Colonic mucosa (tissue), 4 donors: ENCODE results near the gene EGLN3. TPM values are rescaled to one million over a fixed set of nuclear protein-coding genes. Genes with fewer than 3 reads are reported as not detected.
"Not testable (repeated sequence)": the region's sequence is repeated elsewhere in the genome, so short reads cannot be mapped to it uniquely, and the experiment has no call there.

Experiments
- DNase-seq: peaks from one replicate; pipeline ENCODE4 v3.0.0-alpha.2; 2020
- H3K27ac ChIP-seq: fragments of 200-600 bp; one replicate; pipeline ENCODE4 v1.8.0; 2021
- H3K27me3 ChIP-seq: fragments of 200-600 bp; one replicate; pipeline ENCODE4 v1.8.0; 2021
- H3K36me3 ChIP-seq: fragments of 200-600 bp; one replicate; pipeline ENCODE4 v1.8.0; 2021
- H3K4me1 ChIP-seq: fragments of 200-600 bp; one replicate; pipeline ENCODE4 v1.8.0; 2021; ENCODE audit warnings: mild to moderate bottlenecking
- H3K4me3 ChIP-seq: fragments of 200-600 bp; one replicate; pipeline ENCODE4 v1.8.0; 2021
- H3K9ac ChIP-seq, 2 donors: one replicate each; pipeline ENCODE4 v1.7.0; 2013; ENCODE audit warnings: control low read depth in 2 of 2, low read depth in 2 of 2, low read length in 2 of 2
- H3K9me3 ChIP-seq: fragments of 200-600 bp; one replicate; pipeline ENCODE4 v1.8.0; 2021
- intact Hi-C: fragments of 100-400 bp; cut with DNase I; formaldehyde crosslinking; loops from one replicate; pipeline ENCODE4 v1.14.1; 2022
- total RNA-seq, 2 donors: library from RNA; stranded (reverse); fragmentation: NEBNext Ultra II Directional in 1 of 2; extraction: Animal tissue kit (Norgen Biotek cat#: 25700) in 1 of 2; gene quantifications; one replicate each; pipeline ENCODE4 v1.2.1, GENCODE V29; 2021
- TF ChIP-seq, protein P1 (sequence below): fragments of 200-600 bp; IDR thresholded peaks from one replicate; pipeline ENCODE4 v1.8.0; 2022; ENCODE audit warnings: antibody characterized with exemption, mild to moderate bottlenecking
- donor health status: healthy.
- donor health status: DM: no; HTN: no; CAD: no.
- donor health status: DM: no; HTN: no; CAD: no.

Gene EGLN3
- total RNA-seq, 2 donors from 2014 or later: 86.3 to 292 TPM

DNA sequence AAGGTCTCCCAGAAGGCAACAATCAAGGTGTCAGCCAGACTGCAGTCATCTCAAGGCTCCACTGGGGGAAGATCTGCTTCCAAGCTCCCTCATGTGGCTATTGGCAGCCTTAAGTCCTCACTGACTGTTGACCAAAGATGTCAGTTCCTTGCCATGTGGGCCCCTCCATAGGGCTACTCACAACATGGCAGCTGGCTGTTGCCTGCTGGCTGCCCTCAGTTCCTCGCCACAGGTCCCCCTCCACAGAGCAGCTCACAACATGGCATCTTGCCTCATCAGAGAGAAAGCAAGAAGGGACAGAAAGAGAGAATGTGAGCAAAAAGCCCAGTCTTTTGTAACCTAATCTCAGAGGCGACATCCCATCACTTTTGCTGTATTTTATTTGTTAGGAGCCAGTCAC is 34.4 kb upstream of the EGLN3 start:
- DNase-seq: no peak
- H3K9me3 ChIP-seq: no peaks in the 10 kb centered on the region
- no peak overlapping the region for H3K4me3 ChIP-seq
- H3K27me3 ChIP-seq: no peaks in the 10 kb centered on the region
- no peaks in the 10 kb centered on the region for H3K36me3 ChIP-seq
- TF ChIP-seq, protein P1, sequence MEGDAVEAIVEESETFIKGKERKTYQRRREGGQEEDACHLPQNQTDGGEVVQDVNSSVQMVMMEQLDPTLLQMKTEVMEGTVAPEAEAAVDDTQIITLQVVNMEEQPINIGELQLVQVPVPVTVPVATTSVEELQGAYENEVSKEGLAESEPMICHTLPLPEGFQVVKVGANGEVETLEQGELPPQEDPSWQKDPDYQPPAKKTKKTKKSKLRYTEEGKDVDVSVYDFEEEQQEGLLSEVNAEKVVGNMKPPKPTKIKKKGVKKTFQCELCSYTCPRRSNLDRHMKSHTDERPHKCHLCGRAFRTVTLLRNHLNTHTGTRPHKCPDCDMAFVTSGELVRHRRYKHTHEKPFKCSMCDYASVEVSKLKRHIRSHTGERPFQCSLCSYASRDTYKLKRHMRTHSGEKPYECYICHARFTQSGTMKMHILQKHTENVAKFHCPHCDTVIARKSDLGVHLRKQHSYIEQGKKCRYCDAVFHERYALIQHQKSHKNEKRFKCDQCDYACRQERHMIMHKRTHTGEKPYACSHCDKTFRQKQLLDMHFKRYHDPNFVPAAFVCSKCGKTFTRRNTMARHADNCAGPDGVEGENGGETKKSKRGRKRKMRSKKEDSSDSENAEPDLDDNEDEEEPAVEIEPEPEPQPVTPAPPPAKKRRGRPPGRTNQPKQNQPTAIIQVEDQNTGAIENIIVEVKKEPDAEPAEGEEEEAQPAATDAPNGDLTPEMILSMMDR: no peak
- intact Hi-C loops: no loop called here
- H3K9ac ChIP-seq: no peak overlapping the region
- no peaks in the 10 kb centered on the region for H3K4me1 ChIP-seq
- H3K27ac ChIP-seq: no peak overlapping the region

DNA sequence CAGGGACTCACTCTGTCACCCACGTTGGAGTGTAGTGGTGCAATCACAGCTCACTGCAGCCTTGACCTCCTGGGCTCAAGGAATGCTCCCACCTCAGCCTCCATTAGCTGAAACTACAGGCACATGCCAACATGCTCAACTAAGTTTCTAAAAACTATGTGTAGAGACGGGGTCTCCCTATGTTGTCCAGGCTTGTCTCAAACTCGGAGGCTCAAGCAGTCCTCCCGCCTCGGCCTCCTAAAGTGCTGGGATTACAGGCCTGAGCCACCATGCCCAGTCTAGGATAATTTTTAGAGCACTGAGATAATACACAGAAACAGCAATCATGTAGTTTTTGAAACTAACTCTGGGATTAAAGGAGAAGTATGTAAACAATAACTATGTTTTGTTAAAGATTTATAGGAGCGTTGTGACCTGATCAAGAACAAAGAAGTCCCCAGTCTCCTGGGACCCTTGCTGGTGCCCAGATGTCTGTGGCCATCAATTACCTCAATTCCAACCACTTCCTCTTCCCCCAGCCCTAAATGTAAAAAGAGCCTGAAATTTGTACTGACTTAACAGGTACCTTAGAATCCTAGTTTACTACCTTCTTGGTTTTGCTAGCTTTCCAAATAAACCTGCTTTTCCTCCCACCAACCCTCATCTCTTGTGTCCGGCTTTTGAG is 28.9 kb upstream of the EGLN3 start:
- DNase-seq: no peak
- intact Hi-C loops: no loop called here
- TF ChIP-seq, protein P1: no peak
- no peak overlapping the region for H3K9ac ChIP-seq
- no peak overlapping the region for H3K27ac ChIP-seq
- H3K4me1 ChIP-seq: no peaks in the 10 kb centered on the region
- no peak overlapping the region for H3K4me3 ChIP-seq
- H3K27me3 ChIP-seq: no peaks in the 10 kb centered on the region
- H3K36me3 ChIP-seq: no peaks in the 10 kb centered on the region
- H3K9me3 ChIP-seq: no peaks in the 10 kb centered on the region

DNA sequence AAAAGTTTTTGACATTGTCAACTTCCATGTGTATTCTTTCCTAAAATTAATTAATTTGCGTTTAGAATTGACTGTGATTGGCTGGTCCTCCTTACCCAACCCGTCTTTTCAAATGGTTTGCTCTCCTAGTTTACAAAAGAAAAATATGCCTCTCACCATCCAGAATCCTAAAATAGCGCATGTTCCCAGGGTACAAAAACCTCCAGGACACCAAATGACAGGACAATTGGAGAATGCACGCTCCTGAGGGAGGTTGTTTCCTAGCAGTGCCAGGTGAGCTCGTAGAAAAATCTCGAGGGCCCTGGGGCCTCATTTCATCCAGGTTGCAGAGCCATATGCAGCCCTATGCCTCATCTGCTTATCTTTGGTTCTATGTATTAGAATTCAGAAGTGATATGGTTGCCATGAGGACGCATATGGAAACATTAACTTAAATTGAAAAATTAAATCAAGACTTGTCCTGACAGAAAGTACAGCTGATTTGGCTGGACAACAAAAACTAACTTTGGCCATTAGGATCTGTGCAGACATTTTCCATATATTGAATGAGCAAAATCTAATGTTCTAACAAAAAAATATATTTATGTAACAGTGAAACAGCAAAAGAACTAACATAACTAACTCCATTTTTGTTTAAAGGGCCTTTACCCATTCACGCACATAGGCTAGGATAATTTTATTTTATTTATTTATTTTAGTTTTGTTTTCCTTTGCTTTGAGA is 28.2 kb upstream of the EGLN3 start:
- no peak overlapping the region for H3K9ac ChIP-seq
- no peaks in the 10 kb centered on the region for H3K4me1 ChIP-seq
- H3K4me3 ChIP-seq: no peak overlapping the region
- H3K27ac ChIP-seq: no peak overlapping the region
- no peaks in the 10 kb centered on the region for H3K27me3 ChIP-seq
- intact Hi-C loops: no loop called here
- no peaks in the 10 kb centered on the region for H3K9me3 ChIP-seq
- H3K36me3 ChIP-seq: no peaks in the 10 kb centered on the region
- TF ChIP-seq, protein P1: no peak
- DNase-seq: no peak

DNA sequence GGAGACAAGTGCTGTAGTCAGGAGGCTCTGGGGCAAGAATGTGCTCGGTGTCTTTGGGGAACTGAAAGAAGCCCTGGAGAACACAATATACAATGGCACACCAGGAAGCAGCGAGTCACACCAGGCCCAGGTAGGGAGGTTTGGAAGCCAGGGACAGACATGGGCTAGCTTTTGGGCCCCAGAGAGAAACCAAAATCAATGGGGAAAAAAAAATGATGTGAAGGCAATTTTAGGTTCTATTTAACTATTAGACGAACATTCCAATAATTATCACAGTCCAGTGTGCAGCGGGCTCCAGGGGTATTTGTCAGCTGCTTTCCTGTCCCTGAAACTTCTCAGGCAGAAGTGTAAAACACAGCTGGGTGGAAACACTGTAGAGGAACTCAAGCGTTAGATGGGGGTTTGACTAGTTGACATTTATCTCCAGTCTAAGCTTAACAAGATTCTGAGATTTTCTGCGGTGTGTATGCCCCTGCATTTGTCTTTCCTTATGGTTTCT is 21.8 kb upstream of the EGLN3 start:
- H3K9me3 ChIP-seq: no peaks in the 10 kb centered on the region
- intact Hi-C loops: no loop called here
- no peak overlapping the region for H3K27ac ChIP-seq
- no peak overlapping the region for H3K4me3 ChIP-seq
- H3K36me3 ChIP-seq: no peaks in the 10 kb centered on the region
- no peaks in the 10 kb centered on the region for H3K27me3 ChIP-seq
- H3K9ac ChIP-seq: no peak overlapping the region
- TF ChIP-seq, protein P1: no peak
- DNase-seq: no peak
- no peaks in the 10 kb centered on the region for H3K4me1 ChIP-seq

DNA sequence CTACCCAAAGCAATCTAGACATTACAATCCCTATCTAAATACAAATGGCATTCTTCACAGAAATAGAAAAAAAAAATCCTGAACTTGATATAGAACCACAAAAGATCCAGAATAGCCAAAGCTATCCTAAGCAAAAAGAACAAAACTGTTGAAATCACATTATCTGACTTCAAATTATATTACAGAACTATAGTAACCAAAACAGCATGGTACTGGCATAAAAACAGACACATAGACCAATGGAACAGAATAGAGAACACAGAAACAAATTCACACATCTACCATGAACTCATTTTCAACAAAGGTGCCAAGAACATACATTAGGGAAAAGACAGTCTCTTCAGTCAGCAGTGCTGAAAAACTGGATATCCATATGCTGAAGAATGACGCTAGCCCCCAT is 19.0 kb upstream of the EGLN3 start:
- not testable (repeated sequence) for H3K9ac ChIP-seq

DNA sequence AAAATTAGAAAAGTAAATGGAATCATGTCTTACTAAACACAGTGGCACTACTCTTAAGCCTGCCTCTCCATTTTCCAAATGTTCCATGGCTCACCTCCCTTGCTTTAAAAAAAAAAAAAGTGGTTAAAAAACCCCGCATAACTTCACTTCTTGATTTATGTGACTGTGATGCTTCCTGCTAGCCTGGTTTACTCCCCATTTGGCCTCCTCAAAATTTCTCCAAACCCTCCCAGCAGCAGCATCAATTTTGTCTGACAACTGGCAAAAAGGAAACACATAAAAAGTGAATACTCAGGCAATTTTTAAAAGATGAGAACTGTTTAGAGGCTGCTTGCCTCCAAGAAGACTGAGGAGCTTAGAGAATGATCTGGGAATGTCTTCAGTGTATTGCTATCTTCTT is 17.8 kb upstream of the EGLN3 start:
- Histone ChIP-seq H3K4me3 (no peak overlapping the region), H3K27ac (no peak overlapping the region), H3K36me3 (no peaks in the 10 kb centered on the region), H3K9me3 (no peaks in the 10 kb centered on the region), H3K27me3 (no peaks in the 10 kb centered on the region), H3K4me1 (no peaks in the 10 kb centered on the region), H3K9ac (no peak overlapping the region)
- TF ChIP-seq, protein P1: no peak
- intact Hi-C loops: no loop called here
- no peak for DNase-seq

More for the DNA sequence above, 19.0 kb upstream of the EGLN3 start:
- DNase-seq, intact Hi-C loops, H3K36me3 ChIP-seq, H3K27ac ChIP-seq, H3K4me3 ChIP-seq, H3K27me3 ChIP-seq, H3K9me3 ChIP-seq, H3K4me1 ChIP-seq: not testable (repeated sequence)
